Measurements from ENCODE around the gene PFKFB2. TPM values are rescaled to one million over a fixed set of nuclear protein-coding genes. Genes with fewer than 3 reads are reported as not detected.
"Not testable (repeated sequence)": the region's sequence is repeated elsewhere in the genome, so short reads cannot be mapped to it uniquely, and the experiment has no call there.

Gene PFKFB2
- total RNA-seq, 1 experiment from 2014 or later: 35.6 TPM

GRCh38 chr1:207040181-207040533 lies 12.9 kb upstream of the PFKFB2 start:
- intact Hi-C loops (cut with micrococcal nuclease; ENCODE audit: unreplicated experiment): no loop called here
- in situ Hi-C loops (cut with HindIII; ENCODE audit: low pct_unique_long_range_greater_than_20kb, low sequenced_read_pairs): no loop called here
- POLR2A ChIA-PET: no interaction called here
- Histone ChIP-seq H3K9me3 (ENCODE audit: control insufficient read depth, insufficient read depth, low read depth, low read length) (no peaks in the 10 kb centered on the region), H3K4me3 (ENCODE audit: low read depth in 2 of 2, low read length in 2 of 2) (no peak overlapping the region), H3K27ac (ENCODE audit: low read length) (no peak overlapping the region), H3K27me3 (ENCODE audit: control insufficient read depth, insufficient read depth, low read length) (peaks cover 9% of the 10 kb centered on the region), H3K4me1 (ENCODE audit: control insufficient read depth, insufficient read depth, low read length) (no peaks in the 10 kb centered on the region), H3K36me3 (ENCODE audit: control insufficient read depth, insufficient read depth, low read length) (no peaks in the 10 kb centered on the region; the same call in 1 of the 2 replicates)
- CTCF ChIA-PET: interaction anchor here (0.9 kb wide), 1 partner anchor 44 kb away, joined by 4 read pairs; no protein-coding TSS in a partner anchor
- ATAC-seq (no peak), DNase-seq (ENCODE audit: low read depth, low spot score) (no peak)
- TF ChIP-seq REST (IDR thresholded peaks at IDR 0.05; ENCODE audit: insufficient read depth in 1 of 2, low read depth in 2 of 2, low read length in 1 of 2) (no peak), CTCF (IDR thresholded peaks at IDR 0.05) (no peak), TCF7L2 (IDR thresholded peaks at IDR 0.05; ENCODE audit: low read depth, low read length) (no peak)
- BruUV-seq (replicated peaks): no TSS peak

- H3K9me3 ChIP-seq (ENCODE audit: control insufficient read depth, insufficient read depth, low read depth, low read length); H3K36me3 ChIP-seq (ENCODE audit: control insufficient read depth, insufficient read depth, low read length); in situ Hi-C loops (cut with HindIII; ENCODE audit: low pct_unique_long_range_greater_than_20kb, low sequenced_read_pairs); ATAC-seq; H3K27ac ChIP-seq (ENCODE audit: low read length); H3K4me3 ChIP-seq (ENCODE audit: low read depth in 2 of 2, low read length in 2 of 2); DNase-seq (ENCODE audit: low read depth, low spot score); POLR2A ChIA-PET; H3K27me3 ChIP-seq (ENCODE audit: control insufficient read depth, insufficient read depth, low read length); BruUV-seq (replicated peaks); intact Hi-C loops (cut with micrococcal nuclease; ENCODE audit: unreplicated experiment); H3K4me1 ChIP-seq (ENCODE audit: control insufficient read depth, insufficient read depth, low read length); CTCF ChIA-PET: not testable (repeated sequence)
These were observed 11.7 kb upstream of the PFKFB2 start for GRCh38 chr1:207041397-207041796.

- CTCF ChIA-PET: no interaction called here
These were observed 7.6 kb upstream of the PFKFB2 start for GRCh38 chr1:207045453-207045852.

More at GRCh38 chr1:207045453-207045852, 7.6 kb upstream of the PFKFB2 start:
- intact Hi-C loops (cut with micrococcal nuclease; ENCODE audit: unreplicated experiment): no loop called here
- H3K4me3 ChIP-seq (ENCODE audit: low read depth in 2 of 2, low read length in 2 of 2): no peak overlapping the region
- H3K36me3 ChIP-seq (ENCODE audit: control insufficient read depth, insufficient read depth, low read length): peaks cover 18% of the 10 kb centered on the region
- H3K27me3 ChIP-seq (ENCODE audit: control insufficient read depth, insufficient read depth, low read length): no peaks in the 10 kb centered on the region
- DNase-seq (ENCODE audit: low read depth, low spot score) (no peak), ATAC-seq (no peak)
- no TSS peak for BruUV-seq (replicated peaks)
- in situ Hi-C loops (cut with HindIII; ENCODE audit: low pct_unique_long_range_greater_than_20kb, low sequenced_read_pairs): no loop called here
- TF ChIP-seq POLR2AphosphoS5 (IDR thresholded peaks at IDR 0.05; ENCODE audit: low read depth, low read length): no peak
- no peak for TF ChIP-seq REST (IDR thresholded peaks at IDR 0.05; ENCODE audit: insufficient read depth in 1 of 2, low read depth in 2 of 2, low read length in 1 of 2)
- TF ChIP-seq CTCF (IDR thresholded peaks at IDR 0.05): no peak
- no peak for TF ChIP-seq TCF7L2 (IDR thresholded peaks at IDR 0.05; ENCODE audit: low read depth, low read length)
- no peak for TF ChIP-seq SIN3A (IDR thresholded peaks at IDR 0.05; ENCODE audit: borderline replicate concordance, insufficient read depth, low read depth, low read length)
- H3K9me3 ChIP-seq (ENCODE audit: control insufficient read depth, insufficient read depth, low read depth, low read length): no peaks in the 10 kb centered on the region
- H3K27ac ChIP-seq (ENCODE audit: low read length): no peak overlapping the region
- POLR2A ChIA-PET: interaction anchor here (0.7 to 1.1 kb wide), 2 partner anchors 17 kb away, joined by 6 to 7 read pairs; no protein-coding TSS in a partner anchor
- H3K4me1 ChIP-seq (ENCODE audit: control insufficient read depth, insufficient read depth, low read length): peaks cover 6% of the 10 kb centered on the region; the same call in 1 of the 2 replicates
